CD4-positive, alpha-beta T cell treated with Interleukin-2 at 100 ng/mL for 4 hours (primary cell): Measurements from ENCODE around the gene MESP2.
A peak's percentile ranks its signal among the peaks of the same experiment; 100 is the strongest.

Experiments used
- DNase-seq: peaks from one replicate; pipeline ENCODE4 v3.0.0-alpha.2; 2020; ENCODE audit warnings: low spot score

The MESP2 gene

GRCh38 chr15:89776274-89777072 is at the start of gene MESP2:
Gene MESP2 (plus strand): TSS chr15:89776332. CDS start chr15:89776358, 26 bp downstream.
- peak; percentile 33 for DNase-seq

- DNase-seq = no peak
Measured at GRCh38 chr15:89728254-89728653, 47.9 kb upstream of the MESP2 start.

GRCh38 chr15:89731275-89731674 is 44.9 kb upstream of the MESP2 start:
- DNase-seq = no peak

- DNase-seq = no peak
Measured at GRCh38 chr15:89732451-89733172, 43.5 kb upstream of the MESP2 start.

GRCh38 chr15:89735773-89736172 is 40.4 kb upstream of the MESP2 start:
- no peak for DNase-seq

- DNase-seq = peak; percentile 76
Measured at GRCh38 chr15:89740137-89740536, 36.0 kb upstream of the MESP2 start.

GRCh38 chr15:89743011-89743410 is 33.1 kb upstream of the MESP2 start:
- no peak for DNase-seq

- no peak for DNase-seq
Measured at GRCh38 chr15:89743594-89743993, 32.5 kb upstream of the MESP2 start.

- DNase-seq = no peak
Measured at GRCh38 chr15:89745131-89745530, 31.0 kb upstream of the MESP2 start.

- no peak for DNase-seq
Measured at GRCh38 chr15:89745768-89746167, 30.4 kb upstream of the MESP2 start.

GRCh38 chr15:89746386-89746780 is 29.7 kb upstream of the MESP2 start:
- no peak for DNase-seq

- no peak for DNase-seq
Measured at GRCh38 chr15:89747708-89748682, 28.1 kb upstream of the MESP2 start.

- DNase-seq = no peak
Measured at GRCh38 chr15:89749054-89749453, 27.1 kb upstream of the MESP2 start.

GRCh38 chr15:89749526-89749925 is 26.6 kb upstream of the MESP2 start:
- DNase-seq = no peak

GRCh38 chr15:89749951-89750559 is 26.1 kb upstream of the MESP2 start:
- no peak for DNase-seq

GRCh38 chr15:89750560-89751542 is 25.3 kb upstream of the MESP2 start, which contains the start of gene MESP1:
Gene MESP1 (minus strand): TSS chr15:89751249. CDS start chr15:89751231, 18 bp downstream.
- DNase-seq = peak; percentile 90

GRCh38 chr15:89751748-89752147 is 24.4 kb upstream of the MESP2 start:
- no peak for DNase-seq

- no peak for DNase-seq
Measured at GRCh38 chr15:89753855-89754254, 22.3 kb upstream of the MESP2 start.

GRCh38 chr15:89754361-89755154 is 21.6 kb upstream of the MESP2 start:
- no peak for DNase-seq

- DNase-seq = no peak
Measured at GRCh38 chr15:89755701-89756100, 20.4 kb upstream of the MESP2 start.
